Lower lobe of right lung (tissue), 2 donors: Measurements from ENCODE around the gene ZBTB44. TPM values are rescaled to one million over a fixed set of nuclear protein-coding genes. Genes with fewer than 3 reads are reported as not detected.
A peak's percentile ranks its signal among the peaks of the same experiment; 100 is the strongest.
"Not testable (repeated sequence)": the region's sequence is repeated elsewhere in the genome, so short reads cannot be mapped to it uniquely, and the experiment has no call there.

Source experiments
- ATAC-seq, 2 donors: fragments of 200-7000 bp; cut with Tn5 transposase; one replicate each; pipeline ENCODE4 v1.9.1; 2020 to 2022; ENCODE audit warnings: mild to moderate bottlenecking in 2 of 2, moderate library complexity in 2 of 2
- DNase-seq: peaks from one replicate; pipeline ENCODE4 v3.0.0-alpha.2; 2020
- H3K27ac ChIP-seq: fragments of 200-600 bp; one replicate; pipeline ENCODE4 v1.8.0; 2022
- H3K27me3 ChIP-seq: fragments of 200-600 bp; one replicate; pipeline ENCODE4 v1.8.0; 2022; ENCODE audit warnings: low read depth
- H3K36me3 ChIP-seq: fragments of 200-600 bp; one replicate; pipeline ENCODE4 v1.8.0; 2022; ENCODE audit warnings: mild to moderate bottlenecking
- H3K4me1 ChIP-seq: fragments of 200-600 bp; one replicate; pipeline ENCODE4 v1.8.0; 2022
- H3K4me3 ChIP-seq: fragments of 200-600 bp; one replicate; pipeline ENCODE4 v1.8.0; 2022; ENCODE audit warnings: mild to moderate bottlenecking
- H3K9me3 ChIP-seq: fragments of 200-600 bp; one replicate; pipeline ENCODE4 v1.8.0; 2022
- CTCF ChIP-seq: fragments of 200-600 bp; IDR thresholded peaks from one replicate; pipeline ENCODE4 v1.8.0; 2022; ENCODE audit warnings: antibody characterized with exemption, mild to moderate bottlenecking
- intact Hi-C: fragments of 100-400 bp; cut with DNase I; formaldehyde crosslinking; loops from one replicate; pipeline ENCODE4 v1.11.0; 2022
- total RNA-seq: library from RNA; stranded (reverse); fragmentation: NEBNext Ultra II Directional; extraction: Animal tissue kit (Norgen Biotek cat#: 25700); gene quantifications from one replicate; pipeline ENCODE4 v1.2.1, GENCODE V29; 2021
- donor health status: DM: no; HTN: yes; CAD: no; lungs with severe emphysema.

The ZBTB44 gene
- total RNA-seq, 1 donor from 2014 or later = 59.8 TPM

- peaks cover 60% of the 10 kb centered on the region for H3K36me3 ChIP-seq
Measured at GRCh38 chr11:130234315-130234714, 80.4 kb downstream of the ZBTB44 start.

GRCh38 chr11:130233888-130234287 lies 80.8 kb downstream of the ZBTB44 start:
- H3K27ac ChIP-seq, H3K27me3 ChIP-seq, H3K9me3 ChIP-seq, H3K4me1 ChIP-seq, DNase-seq, ATAC-seq, H3K4me3 ChIP-seq, intact Hi-C loops: not testable (repeated sequence)
- H3K36me3 ChIP-seq = peaks cover 56% of the 10 kb centered on the region

More at GRCh38 chr11:130234315-130234714, 80.4 kb downstream of the ZBTB44 start:
- Histone ChIP-seq H3K27me3 (no peaks in the 10 kb centered on the region), H3K4me3 (no peak overlapping the region), H3K27ac (no peak overlapping the region), H3K4me1 (no peaks in the 10 kb centered on the region), H3K9me3 (no peaks in the 10 kb centered on the region)
- DNase-seq = no peak
- intact Hi-C loops = no loop called here
- ATAC-seq = no peak
- no peak for TF ChIP-seq CTCF

GRCh38 chr11:130233486-130233885 lies 81.2 kb downstream of the ZBTB44 start:
- ATAC-seq, H3K4me1 ChIP-seq, H3K9me3 ChIP-seq, intact Hi-C loops, DNase-seq, H3K27ac ChIP-seq, H3K27me3 ChIP-seq, H3K4me3 ChIP-seq: not testable (repeated sequence)
- H3K36me3 ChIP-seq = peaks cover 55% of the 10 kb centered on the region

GRCh38 chr11:130227373-130227772 lies 87.3 kb downstream of the ZBTB44 start:
- H3K4me1 ChIP-seq = no peaks in the 10 kb centered on the region
- peaks cover 11% of the 10 kb centered on the region for H3K36me3 ChIP-seq
- no peak overlapping the region for H3K4me3 ChIP-seq
- no peaks in the 10 kb centered on the region for H3K27me3 ChIP-seq
- no peak for TF ChIP-seq CTCF
- DNase-seq (no peak), ATAC-seq (no peak)
- intact Hi-C loops = no loop called here
- H3K27ac ChIP-seq = no peak overlapping the region
- H3K9me3 ChIP-seq = no peaks in the 10 kb centered on the region

- Histone ChIP-seq H3K4me1 (no peaks in the 10 kb centered on the region), H3K27ac (no peak overlapping the region), H3K36me3 (peaks cover 1% of the 10 kb centered on the region), H3K9me3 (no peaks in the 10 kb centered on the region), H3K27me3 (no peaks in the 10 kb centered on the region), H3K4me3 (no peak overlapping the region)
- no peak for TF ChIP-seq CTCF
- peak; percentile 54 for DNase-seq
- peak; percentile 68 to 84 for ATAC-seq
- intact Hi-C loops = no loop called here
Measured at GRCh38 chr11:130223291-130223971, 91.3 kb downstream of the ZBTB44 start.

- Histone ChIP-seq H3K9me3 (no peaks in the 10 kb centered on the region), H3K4me3 (no peak overlapping the region), H3K4me1 (no peaks in the 10 kb centered on the region), H3K36me3 (no peaks in the 10 kb centered on the region), H3K27ac (no peak overlapping the region), H3K27me3 (no peaks in the 10 kb centered on the region)
- intact Hi-C loops = no loop called here
- TF ChIP-seq CTCF = no peak
- no peak for ATAC-seq
- DNase-seq = peak; percentile 32
Measured at GRCh38 chr11:130220311-130221035, 94.2 kb downstream of the ZBTB44 start.
